ENCODE measurements around the gene LCN10. TPM values are rescaled to one million over a fixed set of nuclear protein-coding genes. Genes with fewer than 3 reads are reported as not detected.

The LCN10 gene
- total and polyA plus RNA-seq, 10 of the 15 experiments (the other 5 are each of a cell fraction or from before 2014, with no cell fraction given), result 0.06 to 1.3 (median 0.21) TPM; not detected in 1

DNA sequence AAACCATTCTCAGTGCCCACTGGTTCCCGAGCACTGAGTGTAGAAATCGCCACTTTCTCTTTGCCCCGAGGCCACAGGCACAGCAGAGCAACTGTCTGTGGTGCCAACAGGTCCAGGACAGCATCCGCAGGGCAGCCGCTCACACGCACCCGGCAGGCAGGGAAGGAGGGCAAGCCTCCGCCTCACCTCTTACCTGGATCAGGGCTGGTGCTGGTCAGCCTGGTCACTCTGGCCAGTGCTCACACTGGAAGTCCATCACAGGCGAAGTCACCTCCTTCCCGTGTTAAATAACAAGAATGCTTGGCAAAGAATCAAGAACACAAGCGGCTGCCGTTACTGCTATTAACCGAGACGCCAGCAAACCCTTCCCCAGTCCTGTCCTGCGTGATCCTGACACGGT, 16.6 kb downstream of the LCN10 start (continued):
- TF ChIP-seq, protein P1, sequence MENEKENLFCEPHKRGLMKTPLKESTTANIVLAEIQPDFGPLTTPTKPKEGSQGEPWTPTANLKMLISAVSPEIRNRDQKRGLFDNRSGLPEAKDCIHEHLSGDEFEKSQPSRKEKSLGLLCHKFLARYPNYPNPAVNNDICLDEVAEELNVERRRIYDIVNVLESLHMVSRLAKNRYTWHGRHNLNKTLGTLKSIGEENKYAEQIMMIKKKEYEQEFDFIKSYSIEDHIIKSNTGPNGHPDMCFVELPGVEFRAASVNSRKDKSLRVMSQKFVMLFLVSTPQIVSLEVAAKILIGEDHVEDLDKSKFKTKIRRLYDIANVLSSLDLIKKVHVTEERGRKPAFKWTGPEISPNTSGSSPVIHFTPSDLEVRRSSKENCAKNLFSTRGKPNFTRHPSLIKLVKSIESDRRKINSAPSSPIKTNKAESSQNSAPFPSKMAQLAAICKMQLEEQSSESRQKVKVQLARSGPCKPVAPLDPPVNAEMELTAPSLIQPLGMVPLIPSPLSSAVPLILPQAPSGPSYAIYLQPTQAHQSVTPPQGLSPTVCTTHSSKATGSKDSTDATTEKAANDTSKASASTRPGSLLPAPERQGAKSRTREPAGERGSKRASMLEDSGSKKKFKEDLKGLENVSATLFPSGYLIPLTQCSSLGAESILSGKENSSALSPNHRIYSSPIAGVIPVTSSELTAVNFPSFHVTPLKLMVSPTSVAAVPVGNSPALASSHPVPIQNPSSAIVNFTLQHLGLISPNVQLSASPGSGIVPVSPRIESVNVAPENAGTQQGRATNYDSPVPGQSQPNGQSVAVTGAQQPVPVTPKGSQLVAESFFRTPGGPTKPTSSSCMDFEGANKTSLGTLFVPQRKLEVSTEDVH (IDR thresholded peaks at IDR 0.05; ENCODE audit: low read depth, partially characterized antibody), result no peak
- no peak for TF ChIP-seq SUZ12 (IDR thresholded peaks at IDR 0.05; ENCODE audit: unreplicated experiment)
- TF ChIP-seq EGR1 (IDR thresholded peaks at IDR 0.05; ENCODE audit: borderline replicate concordance in 1 of 2, low read depth in 2 of 2, low read length in 2 of 2), result no peak

DNA sequence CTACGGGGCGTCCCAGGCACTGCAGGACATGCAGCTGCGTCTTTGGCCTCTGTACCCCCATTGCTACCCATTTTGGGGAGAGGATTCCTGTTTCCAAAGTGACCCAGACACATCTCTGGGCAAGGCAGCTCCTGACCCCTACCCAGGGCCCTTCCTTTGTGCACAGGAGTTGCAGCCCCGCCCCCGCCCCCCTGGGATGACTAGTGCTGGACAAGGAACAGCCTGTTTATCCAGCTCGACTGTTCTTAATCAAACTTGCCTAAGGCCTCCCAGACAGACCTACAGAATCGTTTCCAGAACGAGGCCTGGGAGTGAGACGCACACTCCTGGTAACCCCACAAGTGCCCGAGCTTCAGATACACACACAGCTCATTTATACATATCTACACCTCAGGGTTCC, 17.1 kb downstream of the LCN10 start:
- TF ChIP-seq, protein P2, sequence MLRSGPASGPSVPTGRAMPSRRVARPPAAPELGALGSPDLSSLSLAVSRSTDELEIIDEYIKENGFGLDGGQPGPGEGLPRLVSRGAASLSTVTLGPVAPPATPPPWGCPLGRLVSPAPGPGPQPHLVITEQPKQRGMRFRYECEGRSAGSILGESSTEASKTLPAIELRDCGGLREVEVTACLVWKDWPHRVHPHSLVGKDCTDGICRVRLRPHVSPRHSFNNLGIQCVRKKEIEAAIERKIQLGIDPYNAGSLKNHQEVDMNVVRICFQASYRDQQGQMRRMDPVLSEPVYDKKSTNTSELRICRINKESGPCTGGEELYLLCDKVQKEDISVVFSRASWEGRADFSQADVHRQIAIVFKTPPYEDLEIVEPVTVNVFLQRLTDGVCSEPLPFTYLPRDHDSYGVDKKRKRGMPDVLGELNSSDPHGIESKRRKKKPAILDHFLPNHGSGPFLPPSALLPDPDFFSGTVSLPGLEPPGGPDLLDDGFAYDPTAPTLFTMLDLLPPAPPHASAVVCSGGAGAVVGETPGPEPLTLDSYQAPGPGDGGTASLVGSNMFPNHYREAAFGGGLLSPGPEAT (IDR thresholded peaks at IDR 0.05; ENCODE audit: low read depth), result no peak
- TF ChIP-seq SMARCA5 (IDR thresholded peaks at IDR 0.05), result no peak
- TF ChIP-seq POLR2AphosphoS5 (IDR thresholded peaks at IDR 0.05; ENCODE audit: low read length), result no peak
- TF ChIP-seq, protein P3, sequence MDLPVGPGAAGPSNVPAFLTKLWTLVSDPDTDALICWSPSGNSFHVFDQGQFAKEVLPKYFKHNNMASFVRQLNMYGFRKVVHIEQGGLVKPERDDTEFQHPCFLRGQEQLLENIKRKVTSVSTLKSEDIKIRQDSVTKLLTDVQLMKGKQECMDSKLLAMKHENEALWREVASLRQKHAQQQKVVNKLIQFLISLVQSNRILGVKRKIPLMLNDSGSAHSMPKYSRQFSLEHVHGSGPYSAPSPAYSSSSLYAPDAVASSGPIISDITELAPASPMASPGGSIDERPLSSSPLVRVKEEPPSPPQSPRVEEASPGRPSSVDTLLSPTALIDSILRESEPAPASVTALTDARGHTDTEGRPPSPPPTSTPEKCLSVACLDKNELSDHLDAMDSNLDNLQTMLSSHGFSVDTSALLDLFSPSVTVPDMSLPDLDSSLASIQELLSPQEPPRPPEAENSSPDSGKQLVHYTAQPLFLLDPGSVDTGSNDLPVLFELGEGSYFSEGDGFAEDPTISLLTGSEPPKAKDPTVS (IDR thresholded peaks at IDR 0.05; ENCODE audit: low read depth, low read length), result no peak
- no peak for TF ChIP-seq BMI1 (IDR thresholded peaks at IDR 0.05; ENCODE audit: borderline replicate concordance)
- TF ChIP-seq PAX8 (IDR thresholded peaks at IDR 0.05), result no peak
- no peak for TF ChIP-seq NR2C1 (IDR thresholded peaks at IDR 0.05)
- TF ChIP-seq RAD21 (IDR thresholded peaks at IDR 0.05; ENCODE audit: insufficient read depth, low read depth, low read length), result no peak
- no peak for TF ChIP-seq JUND (IDR thresholded peaks at IDR 0.05; ENCODE audit: low read depth, low read length)
- H3K9ac ChIP-seq (ENCODE audit: control insufficient read depth, insufficient read depth, low read length), result peak overlapping the region; percentile 79

More for the DNA sequence above, 17.1 kb downstream of the LCN10 start:
- BruUV-seq (replicated peaks), result no TSS peak
- Histone ChIP-seq H2AFZ (ENCODE audit: control insufficient read depth, low read depth, low read length) (no peak overlapping the region), H3K27ac (ENCODE audit: control insufficient read depth, insufficient read depth) (no peak overlapping the region), H3K4me1 (ENCODE audit: control insufficient read depth, insufficient read depth, low read length) (peaks cover 13% of the 10 kb centered on the region), H3K36me3 (ENCODE audit: control insufficient read depth in 2 of 2, insufficient read depth in 2 of 2, low read length in 1 of 2) (peaks cover 18 to 28% of the 10 kb centered on the region in 2 experiments), H3K27me3 (replicated peaks in 1 of 2; ENCODE audit: control insufficient read depth in 2 of 2, insufficient read depth in 2 of 2, low read length in 1 of 2) (no peaks in the 10 kb centered on the region), H3K9me3 (replicated peaks; ENCODE audit: control insufficient read depth, insufficient read depth, low read length) (no peaks in the 10 kb centered on the region), H3K79me2 (ENCODE audit: control insufficient read depth, insufficient read depth, low read length) (peaks cover 45% of the 10 kb centered on the region), H3K4me3 (peak overlapping the region; percentile 69), H3K4me2 (ENCODE audit: control insufficient read depth, insufficient read depth) (peak overlapping the region; percentile 93), H4K20me1 (ENCODE audit: control insufficient read depth, insufficient read depth) (peaks cover 9% of the 10 kb centered on the region)
- no peak for FAIRE-seq
- RAD21 ChIA-PET (ENCODE audit: unreplicated experiment), result interaction anchor here (1.5 kb wide), 1 partner anchor 16 kb away, joined by 5 read pairs; no protein-coding TSS in a partner anchor
- ATAC-seq, result no peak
- SMC1A ChIA-PET (ENCODE audit: uncharacterized antibody, unreplicated experiment), result no interaction called here
- POLR2A ChIA-PET, result no interaction called here
- no peak for DNase-seq (ENCODE audit: low read depth, low spot score)
- in situ Hi-C loops (cut with MboI), result no loop called here
- intact Hi-C loops (cut with micrococcal nuclease; ENCODE audit: unreplicated experiment), result no loop called here
- 81% methylated on average over 10 of the region's 10 CpGs for WGBS (ENCODE audit: insufficient coverage, insufficient replicate concordance, low lambda C conversion rate, missing lambda C conversion rate)
- CTCF ChIA-PET, result interaction anchor here (0.6 kb wide), 1 partner anchor 39 kb away, joined by 3 read pairs; no protein-coding TSS in a partner anchor

All from GM12878 (cell line).